ENCODE data around the gene CBLB. TPM values are rescaled to one million over a fixed set of nuclear protein-coding genes. Genes with fewer than 3 reads are reported as not detected.

CBLB gene
- total and polyA plus RNA-seq, 10 donors, result 13.8 to 138 (median 67.5) TPM

DNA sequence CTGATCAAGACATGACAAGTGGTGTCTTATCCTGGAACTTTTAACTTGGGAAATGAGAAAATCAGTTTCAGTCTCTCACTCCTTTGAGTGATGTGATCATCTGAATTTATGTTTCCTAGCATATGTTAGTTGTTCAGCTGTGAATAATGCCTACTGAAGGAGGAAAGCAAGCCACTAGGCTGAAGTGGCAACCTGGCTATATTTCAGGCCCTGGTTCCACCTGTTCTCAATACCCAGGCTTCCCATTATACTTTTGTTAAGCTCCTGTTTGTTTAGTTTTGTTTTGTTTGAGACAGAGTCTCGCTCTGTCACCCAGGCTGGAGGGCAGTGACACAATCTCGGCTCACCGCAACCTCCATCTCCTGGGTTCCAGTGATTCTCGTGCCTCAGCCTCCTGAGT lies 258.3 kb downstream of the CBLB start:
- no peak for DNase-seq
- WGBS, 5 donors, result 89 to 96% (median 94%) methylated on average over 4 of the region's 4 CpGs
- Histone ChIP-seq H3K36me3 (no peaks in the 10 kb centered on the region), H3K9me3 (no peaks in the 10 kb centered on the region), H3K4me3 (no peak overlapping the region), H3K4me1 (no peaks in the 10 kb centered on the region), H3K27me3 (replicated peaks in 1 of 7) (no peaks in the 10 kb centered on the region), H3K27ac (no peak overlapping the region)
- intact Hi-C loops (cut with DNase I; ENCODE audit: low total_unique reads), result no loop called here
- TF ChIP-seq POLR2A (IDR thresholded peaks at IDR 0.05) (no peak), POLR2AphosphoS5 (IDR thresholded peaks at IDR 0.05) (no peak)
- TF ChIP-seq, protein P1, sequence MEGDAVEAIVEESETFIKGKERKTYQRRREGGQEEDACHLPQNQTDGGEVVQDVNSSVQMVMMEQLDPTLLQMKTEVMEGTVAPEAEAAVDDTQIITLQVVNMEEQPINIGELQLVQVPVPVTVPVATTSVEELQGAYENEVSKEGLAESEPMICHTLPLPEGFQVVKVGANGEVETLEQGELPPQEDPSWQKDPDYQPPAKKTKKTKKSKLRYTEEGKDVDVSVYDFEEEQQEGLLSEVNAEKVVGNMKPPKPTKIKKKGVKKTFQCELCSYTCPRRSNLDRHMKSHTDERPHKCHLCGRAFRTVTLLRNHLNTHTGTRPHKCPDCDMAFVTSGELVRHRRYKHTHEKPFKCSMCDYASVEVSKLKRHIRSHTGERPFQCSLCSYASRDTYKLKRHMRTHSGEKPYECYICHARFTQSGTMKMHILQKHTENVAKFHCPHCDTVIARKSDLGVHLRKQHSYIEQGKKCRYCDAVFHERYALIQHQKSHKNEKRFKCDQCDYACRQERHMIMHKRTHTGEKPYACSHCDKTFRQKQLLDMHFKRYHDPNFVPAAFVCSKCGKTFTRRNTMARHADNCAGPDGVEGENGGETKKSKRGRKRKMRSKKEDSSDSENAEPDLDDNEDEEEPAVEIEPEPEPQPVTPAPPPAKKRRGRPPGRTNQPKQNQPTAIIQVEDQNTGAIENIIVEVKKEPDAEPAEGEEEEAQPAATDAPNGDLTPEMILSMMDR (IDR thresholded peaks at IDR 0.05 in 8 of 11, conservative IDR thresholded peaks at IDR 0.05 in 3 of 11), result no peak

DNA sequence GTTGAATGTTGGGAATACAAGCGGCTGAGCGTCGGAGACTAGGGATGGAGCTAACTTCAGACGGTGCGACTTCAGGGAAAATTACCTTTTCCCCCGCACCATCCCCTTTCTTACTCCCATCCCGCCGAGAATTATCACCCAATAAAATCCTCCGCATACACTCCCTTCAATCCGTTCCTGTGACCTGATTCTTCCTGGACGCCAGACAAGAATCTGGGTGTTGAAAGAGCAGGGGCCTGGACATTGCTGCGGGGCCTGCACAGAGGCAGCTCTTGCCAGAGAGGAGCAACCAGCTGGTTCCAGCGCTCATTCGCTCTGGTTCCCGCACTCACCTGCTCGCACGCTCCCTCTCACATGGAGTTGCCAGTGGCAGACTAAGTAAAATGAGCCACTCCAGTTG lies 260.2 kb downstream of the CBLB start:
- Histone ChIP-seq H3K27ac (no peak overlapping the region), H3K27me3 (replicated peaks in 1 of 7) (no peaks in the 10 kb centered on the region), H3K4me3 (no peak overlapping the region), H3K9me3 (no peaks in the 10 kb centered on the region), H3K36me3 (no peaks in the 10 kb centered on the region), H3K4me1 (no peaks in the 10 kb centered on the region)
- no peak for TF ChIP-seq POLR2A (IDR thresholded peaks at IDR 0.05)
- TF ChIP-seq, protein P1 (IDR thresholded peaks at IDR 0.05 in 8 of 11, conservative IDR thresholded peaks at IDR 0.05 in 3 of 11), result no peak
- TF ChIP-seq POLR2AphosphoS5 (IDR thresholded peaks at IDR 0.05), result no peak
- intact Hi-C loops (cut with DNase I; ENCODE audit: low total_unique reads), result no loop called here
- 87 to 96% (median 90%) methylated on average over 17 of the region's 17 CpGs for WGBS, 5 donors
- no peak for DNase-seq

DNA sequence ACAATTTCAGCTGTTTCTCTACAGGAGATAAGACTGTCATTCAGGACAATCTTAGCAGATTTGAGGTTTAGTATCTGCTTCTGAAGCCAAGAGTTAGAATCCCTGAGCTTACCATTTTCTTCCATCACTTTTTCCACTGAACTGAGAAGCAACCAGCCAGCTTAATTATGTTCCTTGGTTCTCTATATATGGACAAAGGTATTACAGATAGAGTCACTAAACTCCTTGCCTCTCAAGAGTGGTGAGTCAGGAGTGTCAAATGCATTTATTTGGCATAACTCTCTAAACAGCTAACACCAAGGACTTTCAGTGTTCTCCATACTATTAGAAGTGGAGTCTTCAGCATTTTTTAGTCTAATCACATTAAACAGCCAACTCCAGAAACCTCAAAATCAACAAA lies 262.8 kb downstream of the CBLB start:
- TF ChIP-seq POLR2AphosphoS5 (IDR thresholded peaks at IDR 0.05) (no peak), POLR2A (IDR thresholded peaks at IDR 0.05) (no peak)
- TF ChIP-seq, protein P1 (IDR thresholded peaks at IDR 0.05 in 8 of 11, conservative IDR thresholded peaks at IDR 0.05 in 3 of 11), result no peak
- Histone ChIP-seq H3K36me3 (no peaks in the 10 kb centered on the region), H3K27ac (no peak overlapping the region), H3K27me3 (replicated peaks in 1 of 7) (no peaks in the 10 kb centered on the region), H3K4me3 (no peak overlapping the region), H3K4me1 (no peaks in the 10 kb centered on the region), H3K9me3 (no peaks in the 10 kb centered on the region)
- intact Hi-C loops (cut with DNase I; ENCODE audit: low total_unique reads), result no loop called here
- no peak for DNase-seq
